ENCODE measurements around the gene CDC14B. TPM values are rescaled to one million over a fixed set of nuclear protein-coding genes. Genes with fewer than 3 reads are reported as not detected.
A peak's percentile ranks its signal among the peaks of the same experiment; 100 is the strongest.

The CDC14B gene
- total RNA-seq, 1 experiment from 2014 or later, result 28.4 TPM

DNA sequence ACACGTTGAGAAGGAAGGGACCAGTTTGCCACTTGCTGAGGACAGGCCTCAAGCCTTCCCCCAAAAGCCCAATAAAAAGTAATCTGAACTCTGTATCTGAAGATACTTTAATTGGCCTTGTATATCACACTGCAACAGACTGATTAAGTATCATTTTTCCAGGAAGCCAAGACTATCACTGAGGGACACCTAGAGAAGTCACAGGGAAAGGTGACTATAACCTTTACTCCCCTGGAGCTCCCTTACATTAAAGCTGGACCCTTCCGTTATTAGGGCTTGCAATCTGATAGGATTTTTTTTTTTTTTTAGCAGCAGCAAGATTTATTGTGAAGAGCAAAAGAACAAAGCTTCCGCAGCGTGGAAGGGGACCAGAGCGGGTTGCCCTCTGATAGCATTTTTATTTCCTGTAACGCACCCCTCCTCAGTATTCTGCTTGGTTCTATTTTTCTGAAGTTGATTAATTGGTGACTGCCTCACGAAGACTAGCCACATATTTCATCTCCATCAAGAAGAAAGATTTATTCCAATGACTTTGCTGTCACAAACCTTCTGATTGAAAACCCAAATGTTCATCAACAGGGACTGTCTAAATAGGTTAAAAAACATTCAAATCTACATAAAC, 2.7 kb downstream of the CDC14B start:
- no peak for DNase-seq
- WGBS (ENCODE audit: extremely low coverage, insufficient read length, low lambda C conversion rate), result no CpG with 5 or more reads among the region's 7 CpGs
- Mint-ChIP-seq H3K27me3 (ENCODE audit: low read depth) (peaks cover 33% of the 10 kb centered on the region), H3K9me3 (no peaks in the 10 kb centered on the region), H3K4me1 (peaks cover 42% of the 10 kb centered on the region in 2 experiments), H3K36me3 (ENCODE audit: insufficient read depth in 1 of 3, low read depth in 3 of 3) (peaks cover 0 to 2% (median 0%) of the 10 kb centered on the region in 3 experiments; a peak in 1 of 7 replicates), H3K27ac (no peak overlapping the region), H3K4me3 (peak overlapping the region in 1 of 2 experiments; percentile 89; a peak in 3 of 5 replicates)
- H3K14ac ChIP-seq (ENCODE audit: insufficient read depth, low read length), result no peak overlapping the region
- H2BK15ac ChIP-seq (ENCODE audit: low read depth, low read length), result no peak overlapping the region
- H3K9ac ChIP-seq (ENCODE audit: extremely low read depth, insufficient read length, low read length), result no peak overlapping the region
- H3K23ac ChIP-seq (ENCODE audit: insufficient read length, low read depth, low read length), result no peak overlapping the region
- peaks cover 3% of the 10 kb centered on the region; the same call in 1 of the 2 replicates for H3K27me3 ChIP-seq (ENCODE audit: insufficient read depth, low read length)
- no peak overlapping the region for H4K91ac ChIP-seq (ENCODE audit: insufficient read length, low read depth, low read length)
- no peaks in the 10 kb centered on the region for H3K9me3 ChIP-seq (ENCODE audit: control insufficient read depth, low read depth, low read length)
- H2BK5ac ChIP-seq (ENCODE audit: insufficient read length, low read length), result no peak overlapping the region
- H3K79me2 ChIP-seq (ENCODE audit: insufficient read depth, low read length), result peaks cover 7% of the 10 kb centered on the region; the same call in 1 of the 2 replicates
- no peak overlapping the region for H3K56ac ChIP-seq (ENCODE audit: insufficient read length, low read depth, low read length)
- H2AFZ ChIP-seq (ENCODE audit: low read length), result no peak overlapping the region
- no peak overlapping the region for H3T11ph ChIP-seq (ENCODE audit: low read length)
- no peaks in the 10 kb centered on the region for H4K20me1 ChIP-seq (ENCODE audit: control insufficient read depth, insufficient read depth, insufficient read length)
- no peak overlapping the region for H2BK20ac ChIP-seq (ENCODE audit: low read depth, low read length, poor library complexity, severe bottlenecking)
- no peak overlapping the region for H3K4ac ChIP-seq (ENCODE audit: low read depth, low read length)
- peaks cover 23% of the 10 kb centered on the region for H3K23me2 ChIP-seq (ENCODE audit: insufficient read length, low read depth, low read length, poor library complexity, severe bottlenecking)
- no peak overlapping the region for H3K27ac ChIP-seq (ENCODE audit: insufficient read length, low read depth, low read length)
- H3K18ac ChIP-seq (ENCODE audit: insufficient read length, low read depth, low read length), result no peak overlapping the region
- H4K8ac ChIP-seq (replicated peaks; ENCODE audit: insufficient read length, low read depth, low read length), result no peak overlapping the region
- H3K4me2 ChIP-seq (ENCODE audit: insufficient read depth, insufficient read length, low read length), result no peak overlapping the region
- no peak overlapping the region for H2AK5ac ChIP-seq (ENCODE audit: insufficient read length, low read length)
- H3K79me1 ChIP-seq (ENCODE audit: insufficient read depth, low read depth, low read length, poor library complexity, severe bottlenecking), result peaks cover 5% of the 10 kb centered on the region
- H3K4me1 ChIP-seq (ENCODE audit: insufficient read depth, low read length), result peaks cover 15% of the 10 kb centered on the region; the same call in 1 of the 2 replicates
- no peak overlapping the region for H2BK12ac ChIP-seq (ENCODE audit: insufficient read length, low read depth, low read length)
- no peak overlapping the region for H2BK120ac ChIP-seq (ENCODE audit: low read depth, low read length, poor library complexity, severe bottlenecking)
- no peak overlapping the region for H4K5ac ChIP-seq (ENCODE audit: insufficient read length, low read depth, low read length)
- TF ChIP-seq, protein P1, sequence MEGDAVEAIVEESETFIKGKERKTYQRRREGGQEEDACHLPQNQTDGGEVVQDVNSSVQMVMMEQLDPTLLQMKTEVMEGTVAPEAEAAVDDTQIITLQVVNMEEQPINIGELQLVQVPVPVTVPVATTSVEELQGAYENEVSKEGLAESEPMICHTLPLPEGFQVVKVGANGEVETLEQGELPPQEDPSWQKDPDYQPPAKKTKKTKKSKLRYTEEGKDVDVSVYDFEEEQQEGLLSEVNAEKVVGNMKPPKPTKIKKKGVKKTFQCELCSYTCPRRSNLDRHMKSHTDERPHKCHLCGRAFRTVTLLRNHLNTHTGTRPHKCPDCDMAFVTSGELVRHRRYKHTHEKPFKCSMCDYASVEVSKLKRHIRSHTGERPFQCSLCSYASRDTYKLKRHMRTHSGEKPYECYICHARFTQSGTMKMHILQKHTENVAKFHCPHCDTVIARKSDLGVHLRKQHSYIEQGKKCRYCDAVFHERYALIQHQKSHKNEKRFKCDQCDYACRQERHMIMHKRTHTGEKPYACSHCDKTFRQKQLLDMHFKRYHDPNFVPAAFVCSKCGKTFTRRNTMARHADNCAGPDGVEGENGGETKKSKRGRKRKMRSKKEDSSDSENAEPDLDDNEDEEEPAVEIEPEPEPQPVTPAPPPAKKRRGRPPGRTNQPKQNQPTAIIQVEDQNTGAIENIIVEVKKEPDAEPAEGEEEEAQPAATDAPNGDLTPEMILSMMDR (conservative IDR thresholded peaks at IDR 0.05), result no peak
